ENCODE results near the gene LRRN4.

LRRN4 gene

GRCh38 chr20:5991623-5992441 lies 62.0 kb downstream of the LRRN4 start:
- DNase-seq (ENCODE audit: low read depth): peak; percentile 52
- no peak overlapping the region for H3K4me3 ChIP-seq (ENCODE audit: low read depth, low read length)
- no peak for TF ChIP-seq CTCF (conservative IDR thresholded peaks at IDR 0.05; ENCODE audit: low read depth, low read length)

- TF ChIP-seq CTCF (conservative IDR thresholded peaks at IDR 0.05; ENCODE audit: low read depth, low read length): no peak
- no peak overlapping the region for H3K4me3 ChIP-seq (ENCODE audit: low read depth, low read length)
- DNase-seq (ENCODE audit: low read depth): no peak
Observed at GRCh38 chr20:5990946-5991345, 62.9 kb downstream of the LRRN4 start.
